Neural progenitor cell (in vitro differentiated cells): ENCODE measurements around the gene ITGAL. TPM values are rescaled to one million over a fixed set of nuclear protein-coding genes. Genes with fewer than 3 reads are reported as not detected.

Experiments used
- DNase-seq: peaks from one replicate; pipeline ENCODE4 v3.0.0-alpha.2; 2016; ENCODE audit warnings: low spot score
- H2AFZ ChIP-seq: fragments of 200-600 bp; sonication (generic); replicated peaks from 2 replicates; pipeline ENCODE4 v1.6.1; 2016; ENCODE audit warnings: antibody characterized with exemption
- H3F3A ChIP-seq: fragments of 200-600 bp; sonication (generic); 2 replicates; pipeline ENCODE4 v1.6.1; 2016; ENCODE audit warnings: antibody characterized with exemption, low read depth
- H3K27ac ChIP-seq: fragments of 200-600 bp; sonication (generic); 2 replicates; pipeline ENCODE4 v1.5.1; 2016; ENCODE audit warnings: mild to moderate bottlenecking
- H3K27me3 ChIP-seq: fragments of 200-600 bp; sonication (generic); 2 replicates; pipeline ENCODE4 v1.6.1; 2016; ENCODE audit warnings: mild to moderate bottlenecking, moderate library complexity
- H3K36me3 ChIP-seq: fragments of 200-600 bp; sonication (generic); 2 replicates; pipeline ENCODE4 v1.5.1; 2016
- H3K4me1 ChIP-seq: fragments of 200-600 bp; sonication (generic); 2 replicates; pipeline ENCODE4 v1.6.1; 2016; ENCODE audit warnings: mixed run types
- H3K4me2 ChIP-seq: fragments of 200-600 bp; sonication (generic); 2 replicates; pipeline ENCODE4 v1.6.1; 2016
- H3K4me3 ChIP-seq: fragments of 200-600 bp; sonication (generic); 2 replicates; pipeline ENCODE4 v1.5.1; 2016
- H3K79me2 ChIP-seq: fragments of 200-600 bp; sonication (generic); 2 replicates; pipeline ENCODE4 v1.6.1; 2016; ENCODE audit warnings: low read depth
- H3K9ac ChIP-seq: fragments of 200-600 bp; sonication (generic); 2 replicates; pipeline ENCODE4 v1.6.1; 2016
- H3K9me3 ChIP-seq: fragments of 200-600 bp; sonication (generic); 2 replicates; pipeline ENCODE4 v1.5.1; 2016; ENCODE audit warnings: low read depth
- H4K20me1 ChIP-seq: fragments of 200-600 bp; sonication (generic); 2 replicates; pipeline ENCODE4 v1.6.1; 2016; ENCODE audit warnings: low read depth
- H3K27ac Mint-ChIP-seq: 3 replicates; pipeline ENCODE4 v1.8.0; 2021; ENCODE audit warnings: mixed read lengths
- H3K27me3 Mint-ChIP-seq: 2 replicates; pipeline ENCODE4 v1.8.0; 2022; ENCODE audit warnings: low read depth, mild to moderate bottlenecking, inconsistent platforms, moderate library complexity, mixed read lengths; ENCODE audit not compliant: insufficient read depth
- H3K36me3 Mint-ChIP-seq: 3 replicates; pipeline ENCODE4 v1.8.0; 2021; ENCODE audit warnings: mixed read lengths
- H3K4me1 Mint-ChIP-seq: 3 replicates; pipeline ENCODE4 v1.8.0; 2021; ENCODE audit warnings: mixed read lengths
- H3K4me3 Mint-ChIP-seq: 3 replicates; pipeline ENCODE4 v1.8.0; 2021; ENCODE audit warnings: mild to moderate bottlenecking, moderate library complexity, mixed read lengths
- H3K9me3 Mint-ChIP-seq: 3 replicates; pipeline ENCODE4 v1.8.0; 2020; ENCODE audit warnings: mixed read lengths
- EZH2 ChIP-seq: fragments of 200-600 bp; sonication (generic); IDR thresholded peaks from 2 replicates; pipeline ENCODE4 v1.6.1; 2017; ENCODE audit warnings: antibody characterized with exemption, mild to moderate bottlenecking, moderate library complexity
- EZH2phosphoT487 ChIP-seq: fragments of 200-600 bp; sonication (generic); IDR thresholded peaks from 2 replicates; pipeline ENCODE4 v1.6.1; 2017; ENCODE audit warnings: antibody characterized with exemption
- total RNA-seq: library from RNA; depleted of rRNA; stranded (reverse); fragments of >200 nt; gene quantifications from 2 replicates; pipeline ENCODE4 v1.2.3, GENCODE V29; 2015; ENCODE audit warnings: low replicate concordance
- TF ChIP-seq, protein P1 (sequence below): fragments of 200-600 bp; sonication (generic); IDR thresholded peaks from 2 replicates; pipeline ENCODE4 v1.5.1; 2017; ENCODE audit warnings: antibody characterized with exemption, mild to moderate bottlenecking

Gene ITGAL
- total RNA-seq, 1 donor from 2014 or later, result not detected

DNA sequence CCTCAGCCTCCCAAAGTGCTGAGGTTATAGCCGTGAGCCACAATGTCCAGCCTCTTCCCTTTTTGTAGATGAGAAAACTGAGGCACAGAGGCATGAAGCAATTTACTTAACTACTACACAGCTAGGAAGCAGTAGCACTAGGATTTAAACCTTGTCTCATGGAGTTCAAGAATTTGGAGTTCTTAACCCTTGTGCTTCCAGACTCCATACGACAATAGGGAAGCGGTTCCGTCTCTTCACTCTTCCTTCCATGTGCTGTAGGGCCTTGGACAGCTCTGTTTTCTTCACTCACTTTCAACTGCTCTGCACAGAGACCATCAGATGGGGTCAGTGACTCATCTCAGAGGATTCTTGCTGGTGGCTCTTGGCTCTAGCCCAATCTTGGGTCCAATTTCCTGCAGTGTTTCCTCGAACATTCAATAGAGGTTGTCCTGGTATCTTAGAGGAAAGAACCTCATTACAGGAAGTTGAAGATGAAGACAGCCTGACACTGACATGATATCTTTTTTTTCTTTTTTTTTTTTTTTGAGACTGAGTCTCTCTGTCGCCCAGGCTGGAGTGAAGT, 19.3 kb downstream of the ITGAL start:
- peaks cover 6% of the 10 kb centered on the region for H3K27me3 Mint-ChIP-seq
- Histone ChIP-seq H3F3A (peaks cover 3% of the 10 kb centered on the region), H3K27ac (no peak overlapping the region), H3K79me2 (no peaks in the 10 kb centered on the region), H3K36me3 (no peaks in the 10 kb centered on the region), H3K27me3 (no peaks in the 10 kb centered on the region), H4K20me1 (no peaks in the 10 kb centered on the region), H3K4me2 (no peak overlapping the region), H3K4me1 (peaks cover 8% of the 10 kb centered on the region), H2AFZ (no peak overlapping the region), H3K9ac (no peak overlapping the region), H3K9me3 (no peaks in the 10 kb centered on the region), H3K4me3 (no peak overlapping the region)
- no peak overlapping the region for H3K4me3 Mint-ChIP-seq
- H3K4me1 Mint-ChIP-seq, result peaks cover 4% of the 10 kb centered on the region
- no peaks in the 10 kb centered on the region for H3K9me3 Mint-ChIP-seq
- no peaks in the 10 kb centered on the region for H3K36me3 Mint-ChIP-seq
- no peak overlapping the region for H3K27ac Mint-ChIP-seq
- TF ChIP-seq, protein P1, sequence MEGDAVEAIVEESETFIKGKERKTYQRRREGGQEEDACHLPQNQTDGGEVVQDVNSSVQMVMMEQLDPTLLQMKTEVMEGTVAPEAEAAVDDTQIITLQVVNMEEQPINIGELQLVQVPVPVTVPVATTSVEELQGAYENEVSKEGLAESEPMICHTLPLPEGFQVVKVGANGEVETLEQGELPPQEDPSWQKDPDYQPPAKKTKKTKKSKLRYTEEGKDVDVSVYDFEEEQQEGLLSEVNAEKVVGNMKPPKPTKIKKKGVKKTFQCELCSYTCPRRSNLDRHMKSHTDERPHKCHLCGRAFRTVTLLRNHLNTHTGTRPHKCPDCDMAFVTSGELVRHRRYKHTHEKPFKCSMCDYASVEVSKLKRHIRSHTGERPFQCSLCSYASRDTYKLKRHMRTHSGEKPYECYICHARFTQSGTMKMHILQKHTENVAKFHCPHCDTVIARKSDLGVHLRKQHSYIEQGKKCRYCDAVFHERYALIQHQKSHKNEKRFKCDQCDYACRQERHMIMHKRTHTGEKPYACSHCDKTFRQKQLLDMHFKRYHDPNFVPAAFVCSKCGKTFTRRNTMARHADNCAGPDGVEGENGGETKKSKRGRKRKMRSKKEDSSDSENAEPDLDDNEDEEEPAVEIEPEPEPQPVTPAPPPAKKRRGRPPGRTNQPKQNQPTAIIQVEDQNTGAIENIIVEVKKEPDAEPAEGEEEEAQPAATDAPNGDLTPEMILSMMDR, result no peak
- TF ChIP-seq EZH2 (no peak), EZH2phosphoT487 (no peak)
- no peak for DNase-seq

DNA sequence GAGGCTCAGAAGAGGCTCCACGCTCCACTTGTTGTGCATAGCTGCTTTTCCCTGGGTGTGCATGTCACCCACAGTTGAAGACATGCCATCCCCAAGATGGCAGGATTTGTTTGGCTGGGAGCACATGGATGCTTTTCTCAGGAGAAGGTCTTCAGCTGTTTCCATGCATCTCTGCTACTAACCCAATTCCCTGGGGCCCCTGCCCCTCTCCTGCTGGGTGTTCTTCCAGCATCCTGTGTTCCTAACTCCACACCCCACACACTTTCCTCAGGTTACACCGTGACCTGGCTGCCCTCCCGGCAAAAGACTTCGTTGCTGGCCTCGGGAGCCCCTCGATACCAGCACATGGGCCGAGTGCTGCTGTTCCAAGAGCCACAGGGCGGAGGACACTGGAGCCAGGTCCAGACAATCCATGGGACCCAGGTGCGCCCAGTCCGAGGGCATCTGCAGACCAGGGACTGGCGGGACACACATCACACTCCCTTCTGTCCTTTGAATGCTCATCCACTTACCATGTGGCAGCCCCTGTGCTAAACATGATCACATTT, 21.5 kb downstream of the ITGAL start:
- Histone ChIP-seq H3K4me2 (no peak overlapping the region), H3K36me3 (no peaks in the 10 kb centered on the region)
- peaks cover 4% of the 10 kb centered on the region for H3K4me1 Mint-ChIP-seq

GRCh38 chr16:30494709-30495108, 22.2 kb downstream of the ITGAL start:
- Histone ChIP-seq H3K36me3 (no peaks in the 10 kb centered on the region), H3K79me2 (no peaks in the 10 kb centered on the region), H3K27me3 (no peaks in the 10 kb centered on the region), H3K4me3 (no peak overlapping the region), H2AFZ (peak overlapping the region; percentile 57), H3K27ac (no peak overlapping the region), H3K9me3 (no peaks in the 10 kb centered on the region), H3K9ac (no peak overlapping the region), H3F3A (peaks cover 3% of the 10 kb centered on the region), H3K4me2 (no peak overlapping the region), H4K20me1 (no peaks in the 10 kb centered on the region), H3K4me1 (peaks cover 3% of the 10 kb centered on the region)
- no peaks in the 10 kb centered on the region for H3K36me3 Mint-ChIP-seq
- DNase-seq, result no peak
- peaks cover 4% of the 10 kb centered on the region for H3K4me1 Mint-ChIP-seq
- TF ChIP-seq, protein P1, result no peak
- TF ChIP-seq EZH2phosphoT487 (no peak), EZH2 (no peak)
- no peak overlapping the region for H3K4me3 Mint-ChIP-seq
- no peaks in the 10 kb centered on the region for H3K9me3 Mint-ChIP-seq
- H3K27me3 Mint-ChIP-seq, result peaks cover 5% of the 10 kb centered on the region
- no peak overlapping the region for H3K27ac Mint-ChIP-seq

More for the DNA sequence above, 21.5 kb downstream of the ITGAL start:
- DNase-seq, result no peak
- TF ChIP-seq EZH2 (no peak), EZH2phosphoT487 (no peak)
- TF ChIP-seq, protein P1, result no peak
- Histone ChIP-seq H4K20me1 (no peaks in the 10 kb centered on the region), H2AFZ (peak overlapping the region; percentile 57), H3K9me3 (no peaks in the 10 kb centered on the region), H3K27ac (no peak overlapping the region), H3F3A (peaks cover 3% of the 10 kb centered on the region), H3K79me2 (no peaks in the 10 kb centered on the region), H3K27me3 (no peaks in the 10 kb centered on the region), H3K9ac (no peak overlapping the region), H3K4me3 (no peak overlapping the region), H3K4me1 (peaks cover 6% of the 10 kb centered on the region)
- peaks cover 5% of the 10 kb centered on the region for H3K27me3 Mint-ChIP-seq
- peak overlapping the region; percentile 41 for H3K4me3 Mint-ChIP-seq
- no peaks in the 10 kb centered on the region for H3K9me3 Mint-ChIP-seq
- H3K36me3 Mint-ChIP-seq, result no peaks in the 10 kb centered on the region
- H3K27ac Mint-ChIP-seq, result peak overlapping the region; percentile 68
